ENCODE results near the gene CABP1.

The CABP1 gene

DNA sequence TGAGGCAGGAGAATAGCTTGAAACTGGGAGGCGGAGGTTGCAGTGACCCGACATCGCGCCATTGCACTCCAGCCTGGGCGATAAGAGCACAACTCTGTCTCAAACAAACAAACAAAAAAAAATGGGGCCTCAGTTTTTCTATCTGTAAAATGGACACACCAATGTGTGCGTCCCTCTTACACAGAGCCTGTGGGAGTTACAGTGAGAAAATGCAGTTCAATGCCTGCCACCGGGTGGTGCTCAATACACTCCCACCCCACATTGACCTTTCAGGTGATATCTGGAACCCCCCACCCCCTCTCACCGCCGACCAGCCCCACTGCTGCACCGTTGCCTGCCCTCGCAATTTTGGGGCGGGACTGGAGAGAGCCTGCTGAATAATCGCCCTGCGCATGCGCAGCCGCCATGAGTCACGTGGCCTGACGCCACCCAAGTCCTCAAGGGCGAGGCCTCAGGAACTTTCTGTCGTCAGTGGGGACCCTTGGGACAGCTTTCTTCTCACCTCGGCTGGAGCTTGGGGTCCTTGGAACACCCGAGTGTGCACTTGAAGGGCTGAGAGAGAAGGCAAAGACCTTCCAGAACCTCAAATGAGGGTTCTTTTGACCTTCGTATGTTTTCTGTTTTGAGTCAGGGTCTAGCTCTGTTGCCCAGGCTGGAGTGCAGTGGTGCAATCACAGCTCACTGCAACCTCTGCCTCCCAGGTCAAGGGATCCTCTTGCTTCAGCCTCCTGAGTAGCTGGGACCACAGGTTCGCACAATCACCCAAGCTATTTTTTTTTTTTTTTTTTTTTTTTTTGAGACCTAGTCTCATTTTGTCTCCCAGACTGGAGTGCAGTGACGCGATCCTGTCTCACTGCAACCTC is 14.6 kb upstream of the CABP1 start:
- no peak overlapping the region for H3K23ac ChIP-seq (ENCODE audit: low read length)
- peak; percentile 70 for DNase-seq
- no peak overlapping the region for H3K27ac ChIP-seq (ENCODE audit: low read depth, low read length)

GRCh38 chr12:120628919-120629318 is 11.5 kb upstream of the CABP1 start:
- no peak overlapping the region for H2BK120ac ChIP-seq (ENCODE audit: low read depth, low read length)
- H3K79me2 ChIP-seq (ENCODE audit: control insufficient read depth, insufficient read depth, low read length): no peaks in the 10 kb centered on the region
- H4K8ac ChIP-seq (ENCODE audit: low read depth, low read length): no peak overlapping the region
- no peaks in the 10 kb centered on the region for H3K27me3 ChIP-seq (ENCODE audit: insufficient read depth, low read length, poor library complexity)
- H2BK5ac ChIP-seq (ENCODE audit: low read length): no peak overlapping the region
- H3K36me3 ChIP-seq (ENCODE audit: control insufficient read depth, insufficient read depth, low read length): no peaks in the 10 kb centered on the region
- H3K4me3 ChIP-seq (ENCODE audit: low read length): no peak overlapping the region
- H3K4me2 ChIP-seq (ENCODE audit: low read length): no peak overlapping the region
- H2BK15ac ChIP-seq (replicated peaks; ENCODE audit: low read depth): no peak overlapping the region
- H3K18ac ChIP-seq (ENCODE audit: low read length): no peak overlapping the region
- no peaks in the 10 kb centered on the region for H3K4me1 ChIP-seq (ENCODE audit: control insufficient read depth, low read depth, low read length)
- H2AK5ac ChIP-seq (ENCODE audit: low read length): no peak overlapping the region
- H3K27ac ChIP-seq (ENCODE audit: low read depth, low read length): no peak overlapping the region
- H3K79me1 ChIP-seq (ENCODE audit: low read length): no peaks in the 10 kb centered on the region
- WGBS (ENCODE audit: extremely low coverage, insufficient coverage, low lambda C conversion rate): no CpG with 5 or more reads among the region's 4 CpGs
- no peak overlapping the region for H3K9ac ChIP-seq (ENCODE audit: low read length)
- no peak overlapping the region for H3K4ac ChIP-seq (ENCODE audit: low read depth, low read length)
- peak; percentile 64 for DNase-seq
- no peak overlapping the region for H3K56ac ChIP-seq (ENCODE audit: low read length)
- no peak overlapping the region for H3K23ac ChIP-seq (ENCODE audit: low read length)
- H4K5ac ChIP-seq (ENCODE audit: low read length): no peak overlapping the region

More for the DNA sequence above, 14.6 kb upstream of the CABP1 start:
- WGBS (ENCODE audit: extremely low coverage, insufficient coverage, low lambda C conversion rate): no CpG with 5 or more reads among the region's 26 CpGs
- no peak overlapping the region for H2BK120ac ChIP-seq (ENCODE audit: low read depth, low read length)
- no peak overlapping the region for H2BK15ac ChIP-seq (replicated peaks; ENCODE audit: low read depth)
- no peak overlapping the region for H4K5ac ChIP-seq (ENCODE audit: low read length)
- no peak overlapping the region for H2AK5ac ChIP-seq (ENCODE audit: low read length)
- H3K18ac ChIP-seq (ENCODE audit: low read length): no peak overlapping the region
- no peak overlapping the region for H3K4me3 ChIP-seq (ENCODE audit: low read length)
- H3K4me2 ChIP-seq (ENCODE audit: low read length): no peak overlapping the region
- no peaks in the 10 kb centered on the region for H3K27me3 ChIP-seq (ENCODE audit: insufficient read depth, low read length, poor library complexity)
- H3K79me2 ChIP-seq (ENCODE audit: control insufficient read depth, insufficient read depth, low read length): no peaks in the 10 kb centered on the region
- no peak overlapping the region for H3K4ac ChIP-seq (ENCODE audit: low read depth, low read length)
- no peak overlapping the region for H3K9ac ChIP-seq (ENCODE audit: low read length)
- H3K79me1 ChIP-seq (ENCODE audit: low read length): no peaks in the 10 kb centered on the region
- no peaks in the 10 kb centered on the region for H3K4me1 ChIP-seq (ENCODE audit: control insufficient read depth, low read depth, low read length)
- H3K36me3 ChIP-seq (ENCODE audit: control insufficient read depth, insufficient read depth, low read length): no peaks in the 10 kb centered on the region
- no peak overlapping the region for H4K8ac ChIP-seq (ENCODE audit: low read depth, low read length)
- H2BK5ac ChIP-seq (ENCODE audit: low read length): no peak overlapping the region
- no peak overlapping the region for H3K56ac ChIP-seq (ENCODE audit: low read length)

- Histone ChIP-seq H3K9ac (ENCODE audit: low read length) (no peak overlapping the region), H2BK120ac (ENCODE audit: low read depth, low read length) (no peak overlapping the region), H3K23ac (ENCODE audit: low read length) (no peak overlapping the region), H3K27ac (ENCODE audit: low read depth, low read length) (no peak overlapping the region), H3K4me1 (ENCODE audit: control insufficient read depth, low read depth, low read length) (no peaks in the 10 kb centered on the region), H4K5ac (ENCODE audit: low read length) (no peak overlapping the region), H3K4me2 (ENCODE audit: low read length) (no peak overlapping the region), H4K8ac (ENCODE audit: low read depth, low read length) (no peak overlapping the region), H3K18ac (ENCODE audit: low read length) (no peak overlapping the region), H2AK5ac (ENCODE audit: low read length) (no peak overlapping the region), H3K27me3 (ENCODE audit: insufficient read depth, low read length, poor library complexity) (no peaks in the 10 kb centered on the region), H2BK5ac (ENCODE audit: low read length) (no peak overlapping the region), H3K56ac (ENCODE audit: low read length) (no peak overlapping the region), H3K4me3 (ENCODE audit: low read length) (no peak overlapping the region), H2BK15ac (replicated peaks; ENCODE audit: low read depth) (no peak overlapping the region), H3K79me1 (ENCODE audit: low read length) (no peaks in the 10 kb centered on the region), H3K4ac (ENCODE audit: low read depth, low read length) (no peak overlapping the region), H3K36me3 (ENCODE audit: control insufficient read depth, insufficient read depth, low read length) (no peaks in the 10 kb centered on the region), H3K79me2 (ENCODE audit: control insufficient read depth, insufficient read depth, low read length) (no peaks in the 10 kb centered on the region)
- WGBS (ENCODE audit: extremely low coverage, insufficient coverage, low lambda C conversion rate): no CpG with 5 or more reads among the region's 15 CpGs
- peak; percentile 25 for DNase-seq
Measured at GRCh38 chr12:120630104-120630892, 10.1 kb upstream of the CABP1 start.

GRCh38 chr12:120631097-120631496 is 9.3 kb upstream of the CABP1 start:
- Histone ChIP-seq H4K5ac (ENCODE audit: low read length) (no peak overlapping the region), H3K4ac (ENCODE audit: low read depth, low read length) (no peak overlapping the region), H3K79me1 (ENCODE audit: low read length) (no peaks in the 10 kb centered on the region), H3K27me3 (ENCODE audit: insufficient read depth, low read length, poor library complexity) (no peaks in the 10 kb centered on the region), H2BK120ac (ENCODE audit: low read depth, low read length) (no peak overlapping the region), H3K9ac (ENCODE audit: low read length) (no peak overlapping the region), H2BK5ac (ENCODE audit: low read length) (no peak overlapping the region), H3K79me2 (ENCODE audit: control insufficient read depth, insufficient read depth, low read length) (no peaks in the 10 kb centered on the region), H3K23ac (ENCODE audit: low read length) (no peak overlapping the region), H3K27ac (ENCODE audit: low read depth, low read length) (no peak overlapping the region), H3K36me3 (ENCODE audit: control insufficient read depth, insufficient read depth, low read length) (no peaks in the 10 kb centered on the region), H4K8ac (ENCODE audit: low read depth, low read length) (no peak overlapping the region), H3K18ac (ENCODE audit: low read length) (no peak overlapping the region), H3K4me1 (ENCODE audit: control insufficient read depth, low read depth, low read length) (no peaks in the 10 kb centered on the region), H3K4me3 (ENCODE audit: low read length) (no peak overlapping the region), H2AK5ac (ENCODE audit: low read length) (no peak overlapping the region), H2BK15ac (replicated peaks; ENCODE audit: low read depth) (no peak overlapping the region), H3K4me2 (ENCODE audit: low read length) (no peak overlapping the region), H3K56ac (ENCODE audit: low read length) (no peak overlapping the region)
- no peak for DNase-seq
- WGBS (ENCODE audit: extremely low coverage, insufficient coverage, low lambda C conversion rate): no CpG with 5 or more reads among the region's 5 CpGs

GRCh38 chr12:120640861-120641833 is 721 bp downstream of the CABP1 start:
- H4K8ac ChIP-seq (ENCODE audit: low read depth, low read length): no peak overlapping the region
- no peak overlapping the region for H2BK15ac ChIP-seq (replicated peaks; ENCODE audit: low read depth)
- no peaks in the 10 kb centered on the region for H3K79me1 ChIP-seq (ENCODE audit: low read length)
- peak; percentile 85 for DNase-seq
- no peaks in the 10 kb centered on the region for H3K36me3 ChIP-seq (ENCODE audit: control insufficient read depth, insufficient read depth, low read length)
- WGBS (ENCODE audit: extremely low coverage, insufficient coverage, low lambda C conversion rate): no CpG with 5 or more reads among the region's 115 CpGs
- no peak overlapping the region for H3K56ac ChIP-seq (ENCODE audit: low read length)
- no peaks in the 10 kb centered on the region for H3K79me2 ChIP-seq (ENCODE audit: control insufficient read depth, insufficient read depth, low read length)
- peak overlapping the region; percentile 70 for H3K4me2 ChIP-seq (ENCODE audit: low read length)
- no peak overlapping the region for H3K18ac ChIP-seq (ENCODE audit: low read length)
- H4K5ac ChIP-seq (ENCODE audit: low read length): no peak overlapping the region
- peaks cover 3% of the 10 kb centered on the region for H3K4me1 ChIP-seq (ENCODE audit: control insufficient read depth, low read depth, low read length)
- H2AK5ac ChIP-seq (ENCODE audit: low read length): no peak overlapping the region
- no peak overlapping the region for H3K23ac ChIP-seq (ENCODE audit: low read length)
- H3K27ac ChIP-seq (ENCODE audit: low read depth, low read length): no peak overlapping the region
- no peak overlapping the region for H3K9ac ChIP-seq (ENCODE audit: low read length)
- no peak overlapping the region for H3K4ac ChIP-seq (ENCODE audit: low read depth, low read length)
- no peak overlapping the region for H2BK5ac ChIP-seq (ENCODE audit: low read length)
- no peak overlapping the region for H3K4me3 ChIP-seq (ENCODE audit: low read length)
- no peak overlapping the region for H2BK120ac ChIP-seq (ENCODE audit: low read depth, low read length)
- peaks cover 5% of the 10 kb centered on the region for H3K27me3 ChIP-seq (ENCODE audit: insufficient read depth, low read length, poor library complexity)
